Lung (tissue), 12 donors: Measurements from ENCODE around the gene PLEKHO2. TPM values are rescaled to one million over a fixed set of nuclear protein-coding genes. Genes with fewer than 3 reads are reported as not detected.

Experiments used
- ATAC-seq: fragments of 200-7000 bp; cut with Tn5 transposase; one replicate; pipeline ENCODE4 v1.9.1; 2020; ENCODE audit warnings: moderate number of reproducible peaks; ENCODE audit not compliant: insufficient read depth, low FRiP score
- DNase-seq, 3 donors: peaks; one replicate each; pipeline ENCODE4 v3.0.0-alpha.2; 2013 to 2017
- H3K27ac ChIP-seq, 2 donors: one replicate each; pipeline ENCODE4 v1.5.1; 2013; ENCODE audit warnings: mild to moderate bottlenecking in 2 of 2, moderate library complexity in 2 of 2, control low read depth in 1 of 2, inconsistent platforms in 1 of 2, low read depth in 1 of 2, low read length in 1 of 2
- H3K27me3 ChIP-seq, 3 donors: one replicate each; pipeline ENCODE4 v1.5.1; 2013; ENCODE audit warnings: low read length in 2 of 3; ENCODE audit not compliant: control insufficient read depth in 3 of 3, insufficient read depth in 3 of 3
- H3K36me3 ChIP-seq, 4 donors: one replicate each; pipeline ENCODE4 v1.5.1; 2013; ENCODE audit warnings: low read length in 4 of 4, mild to moderate bottlenecking in 1 of 4, moderate library complexity in 1 of 4; ENCODE audit not compliant: control insufficient read depth in 4 of 4, insufficient read depth in 4 of 4
- H3K4me1 ChIP-seq, 5 donors: one replicate each; pipeline ENCODE4 v1.5.1; 2013; ENCODE audit warnings: low read length in 5 of 5, mild to moderate bottlenecking in 2 of 5, moderate library complexity in 1 of 5; ENCODE audit not compliant: control insufficient read depth in 5 of 5, insufficient read depth in 5 of 5
- H3K4me3 ChIP-seq: one replicate; pipeline ENCODE4 v1.5.1; 2013; ENCODE audit warnings: mild to moderate bottlenecking, control low read depth, moderate library complexity
- H3K9ac ChIP-seq, 2 donors: one replicate each; pipeline ENCODE4 v1.5.1; 2013; ENCODE audit warnings: low read length in 2 of 2, control low read depth in 1 of 2; ENCODE audit not compliant: insufficient read depth in 1 of 2
- H3K9me3 ChIP-seq, 4 donors: one replicate each; pipeline ENCODE4 v1.5.1; 2013; ENCODE audit warnings: low read length in 3 of 4, mild to moderate bottlenecking in 1 of 4, moderate library complexity in 1 of 4; ENCODE audit not compliant: control insufficient read depth in 4 of 4, insufficient read depth in 3 of 4
- CTCF ChIP-seq: IDR thresholded peaks from 2 replicates; pipeline ENCODE4 v1.5.1; 2012; ENCODE audit warnings: mild to moderate bottlenecking; ENCODE audit errors: control extremely low read depth, extremely low read depth
- WGBS, 2 donors: extraction: QIAGEN DNeasy Blood & Tissue Kit; methylation state at CpG; one replicate each; pipeline ENCODE4 v1.1.7; 2013; 5-methylcytosine and 5-hydroxymethylcytosine counted together
- polyA plus RNA-seq, 2 donors: library from polyadenylated mRNA; stranded (reverse); fragments of 200-250 nt; gene quantifications; one replicate each; pipeline ENCODE4 v1.2.1, GENCODE V29; 2013
- total RNA-seq, 2 donors: library from RNA; depleted of rRNA in 1 of 2; stranded (reverse); fragments of >200 nt in 1 of 2; gene quantifications; one replicate each; pipeline ENCODE4 v1.2.1, GENCODE V29; 2014 to 2021
- donor health status: control.
- donor health status: control.
- donor health status: Bipolar disorder and iron deficiency.
- donor health status: healthy.
- donor health status: DM: yes; HTN: yes; CAD: no.

The PLEKHO2 gene
- total and polyA plus RNA-seq, 4 donors = 25.6 to 84.1 (median 56.1) TPM

GRCh38 chr15:64878705-64879104 is 37.0 kb downstream of the PLEKHO2 start:
- no peak for TF ChIP-seq CTCF
- peak; percentile 40 to 78 (median 57) for DNase-seq
- H3K9me3 ChIP-seq = no peaks in the 10 kb centered on the region
- no peak for ATAC-seq
- no peak overlapping the region for H3K4me3 ChIP-seq
- H3K9ac ChIP-seq = peak overlapping the region in 1 of 2 donors; percentile 17
- 57 to 61% methylated on average over 8 of the region's 8 CpGs for WGBS, 2 donors
- peak overlapping the region in 1 of 2 donors; percentile 79 for H3K27ac ChIP-seq
- no peaks in the 10 kb centered on the region for H3K27me3 ChIP-seq
- H3K36me3 ChIP-seq = no peaks in the 10 kb centered on the region
- peaks cover 0 to 15% (median 7%) of the 10 kb centered on the region in 5 donors for H3K4me1 ChIP-seq

GRCh38 chr15:64883100-64883581 is 41.4 kb downstream of the PLEKHO2 start:
- DNase-seq (no peak), ATAC-seq (peak; percentile 64)
- no peaks in the 10 kb centered on the region for H3K36me3 ChIP-seq
- 38 to 56% methylated on average over 5 of the region's 5 CpGs for WGBS, 2 donors
- H3K4me3 ChIP-seq = no peak overlapping the region
- H3K27ac ChIP-seq = peak overlapping the region; percentile 47 to 68
- no peak overlapping the region for H3K9ac ChIP-seq
- H3K27me3 ChIP-seq = no peaks in the 10 kb centered on the region
- peaks cover 0 to 11% (median 7%) of the 10 kb centered on the region in 5 donors for H3K4me1 ChIP-seq
- no peak for TF ChIP-seq CTCF
- H3K9me3 ChIP-seq = no peaks in the 10 kb centered on the region

- H3K36me3 ChIP-seq = no peaks in the 10 kb centered on the region
- TF ChIP-seq CTCF = no peak
- H3K4me1 ChIP-seq = peaks cover 0 to 11% (median 7%) of the 10 kb centered on the region in 5 donors
- 21 to 24% methylated on average over 10 of the region's 10 CpGs for WGBS, 2 donors
- H3K27me3 ChIP-seq = no peaks in the 10 kb centered on the region
- H3K27ac ChIP-seq = peak overlapping the region; percentile 47 to 68
- H3K9ac ChIP-seq = no peak overlapping the region
- DNase-seq (peak; percentile 34 to 47 (median 40)), ATAC-seq (peak; percentile 67)
- no peak overlapping the region for H3K4me3 ChIP-seq
- no peaks in the 10 kb centered on the region for H3K9me3 ChIP-seq
Measured at GRCh38 chr15:64883997-64884511, 42.3 kb downstream of the PLEKHO2 start.

DNA sequence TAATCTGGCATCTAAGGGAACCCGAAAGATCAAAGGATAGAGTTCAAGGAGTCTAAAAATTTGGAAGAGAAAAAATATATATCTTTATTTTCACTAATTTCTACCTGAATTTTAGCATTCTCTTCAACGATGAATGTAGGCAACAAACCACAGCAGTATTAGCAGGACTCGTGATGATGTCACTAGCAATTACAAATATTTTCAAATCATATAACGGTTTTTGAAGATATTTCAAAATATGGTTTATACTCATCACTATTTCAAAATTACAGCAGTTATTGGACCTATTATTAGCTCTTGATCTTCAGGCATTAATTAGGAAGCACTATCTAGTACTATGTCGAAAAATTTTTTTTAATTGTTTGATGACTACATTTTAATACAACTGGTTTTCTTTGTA is 43.0 kb downstream of the PLEKHO2 start:
- WGBS, 2 donors = 71 to 85% methylated on average over 5 of the region's 5 CpGs

More for the DNA sequence above, 43.0 kb downstream of the PLEKHO2 start:
- H3K9me3 ChIP-seq = no peaks in the 10 kb centered on the region
- no peak overlapping the region for H3K4me3 ChIP-seq
- DNase-seq = no peak
- no peak for ATAC-seq
- TF ChIP-seq CTCF = no peak
- H3K36me3 ChIP-seq = no peaks in the 10 kb centered on the region
- no peak overlapping the region for H3K9ac ChIP-seq
- no peaks in the 10 kb centered on the region for H3K27me3 ChIP-seq
- peaks cover 0 to 11% (median 7%) of the 10 kb centered on the region in 5 donors for H3K4me1 ChIP-seq
- H3K27ac ChIP-seq = no peak overlapping the region
